ENCODE measurements around the gene KCNMA1. TPM values are rescaled to one million over a fixed set of nuclear protein-coding genes. Genes with fewer than 3 reads are reported as not detected.

KCNMA1 gene
- total RNA-seq, 4 donors from 2014 or later: 146 to 300 (median 265) TPM

- H3K4me3 ChIP-seq: no peak overlapping the region
- no peak for DNase-seq (ENCODE audit: extremely low spot score)
- no peaks in the 10 kb centered on the region for H3K27me3 ChIP-seq
- TF ChIP-seq POLR2A (IDR thresholded peaks at IDR 0.05; ENCODE audit: low read depth): no peak
- no peak for TF ChIP-seq CTCF (IDR thresholded peaks at IDR 0.05)
- TF ChIP-seq EP300 (IDR thresholded peaks at IDR 0.05): no peak
- no peak for TF ChIP-seq POLR2AphosphoS5 (IDR thresholded peaks at IDR 0.05)
- peaks cover 0 to 5% (median 2%) of the 10 kb centered on the region in 4 donors for H3K36me3 ChIP-seq
- intact Hi-C loops (cut with DNase I): no loop called here
- H3K9me3 ChIP-seq: no peaks in the 10 kb centered on the region
- 88% methylated on average over 8 of the region's 9 CpGs for WGBS
- H3K27ac ChIP-seq (replicated peaks in 1 of 4): no peak overlapping the region
- H3K4me1 ChIP-seq: peaks cover 0 to 7% (median 0%) of the 10 kb centered on the region in 4 donors
Measured at GRCh38 chr10:76969366-76969948, 668.2 kb downstream of the KCNMA1 start.

- H3K9me3 ChIP-seq: no peaks in the 10 kb centered on the region
- no peaks in the 10 kb centered on the region for H3K27me3 ChIP-seq
- WGBS: 89% methylated on average over 2 of the region's 2 CpGs
- H3K4me1 ChIP-seq: no peaks in the 10 kb centered on the region
- peaks cover 0 to 4% (median 1%) of the 10 kb centered on the region in 4 donors for H3K36me3 ChIP-seq
- intact Hi-C loops (cut with DNase I): no loop called here
- H3K27ac ChIP-seq (replicated peaks in 1 of 4): no peak overlapping the region
- H3K4me3 ChIP-seq: no peak overlapping the region
- DNase-seq (ENCODE audit: extremely low spot score): no peak
- TF ChIP-seq EP300 (IDR thresholded peaks at IDR 0.05) (no peak), POLR2A (IDR thresholded peaks at IDR 0.05; ENCODE audit: low read depth) (no peak), POLR2AphosphoS5 (IDR thresholded peaks at IDR 0.05) (no peak), CTCF (IDR thresholded peaks at IDR 0.05) (no peak)
Measured at GRCh38 chr10:76968483-76968882, 669.1 kb downstream of the KCNMA1 start.

- TF ChIP-seq EP300 (IDR thresholded peaks at IDR 0.05) (no peak), CTCF (IDR thresholded peaks at IDR 0.05) (no peak), POLR2A (IDR thresholded peaks at IDR 0.05; ENCODE audit: low read depth) (no peak), POLR2AphosphoS5 (IDR thresholded peaks at IDR 0.05) (no peak)
- intact Hi-C loops (cut with DNase I): no loop called here
- no peaks in the 10 kb centered on the region for H3K4me1 ChIP-seq
- no peaks in the 10 kb centered on the region for H3K27me3 ChIP-seq
- H3K36me3 ChIP-seq: peaks cover 0 to 11% (median 4%) of the 10 kb centered on the region in 4 donors
- no peak overlapping the region for H3K27ac ChIP-seq (replicated peaks in 1 of 4)
- no peak for DNase-seq (ENCODE audit: extremely low spot score)
- no peak overlapping the region for H3K4me3 ChIP-seq
- H3K9me3 ChIP-seq: no peaks in the 10 kb centered on the region
- WGBS: 74% methylated on average over 4 of the region's 4 CpGs
Measured at GRCh38 chr10:76962851-76963250, 674.8 kb downstream of the KCNMA1 start.

- H3K27ac ChIP-seq (replicated peaks in 1 of 4): no peak overlapping the region
- no peak for TF ChIP-seq CTCF (IDR thresholded peaks at IDR 0.05)
- TF ChIP-seq POLR2A (IDR thresholded peaks at IDR 0.05; ENCODE audit: low read depth): no peak
- no peak for TF ChIP-seq POLR2AphosphoS5 (IDR thresholded peaks at IDR 0.05)
- no peak for TF ChIP-seq EP300 (IDR thresholded peaks at IDR 0.05)
- H3K4me3 ChIP-seq: no peak overlapping the region
- 76% methylated on average over 5 of the region's 5 CpGs for WGBS
- peaks cover 0 to 11% (median 4%) of the 10 kb centered on the region in 4 donors for H3K36me3 ChIP-seq
- H3K4me1 ChIP-seq: no peaks in the 10 kb centered on the region
- H3K27me3 ChIP-seq: no peaks in the 10 kb centered on the region
- no peak for DNase-seq (ENCODE audit: extremely low spot score)
- no peaks in the 10 kb centered on the region for H3K9me3 ChIP-seq
- intact Hi-C loops (cut with DNase I): no loop called here
Measured at GRCh38 chr10:76961841-76962240, 675.8 kb downstream of the KCNMA1 start.

- no peak overlapping the region for H3K4me3 ChIP-seq
- 97% methylated on average over 2 of the region's 2 CpGs for WGBS
- no peaks in the 10 kb centered on the region for H3K27me3 ChIP-seq
- no peaks in the 10 kb centered on the region for H3K9me3 ChIP-seq
- intact Hi-C loops (cut with DNase I): no loop called here
- no peaks in the 10 kb centered on the region for H3K4me1 ChIP-seq
- peaks cover 0 to 16% (median 4%) of the 10 kb centered on the region in 4 donors for H3K36me3 ChIP-seq
- H3K27ac ChIP-seq (replicated peaks in 1 of 4): no peak overlapping the region
- DNase-seq (ENCODE audit: extremely low spot score): no peak
- TF ChIP-seq CTCF (IDR thresholded peaks at IDR 0.05): no peak
- no peak for TF ChIP-seq POLR2AphosphoS5 (IDR thresholded peaks at IDR 0.05)
- TF ChIP-seq POLR2A (IDR thresholded peaks at IDR 0.05; ENCODE audit: low read depth): no peak
- TF ChIP-seq EP300 (IDR thresholded peaks at IDR 0.05): no peak
Measured at GRCh38 chr10:76959111-76959510, 678.5 kb downstream of the KCNMA1 start.
